Measurements from ENCODE around the gene JAK2. TPM values are rescaled to one million over a fixed set of nuclear protein-coding genes. Genes with fewer than 3 reads are reported as not detected.

The JAK2 gene
- total and polyA plus RNA-seq, 2 of the 4 experiments (the other 2 are of a cell fraction), result 2.3 to 6.1 TPM

DNA sequence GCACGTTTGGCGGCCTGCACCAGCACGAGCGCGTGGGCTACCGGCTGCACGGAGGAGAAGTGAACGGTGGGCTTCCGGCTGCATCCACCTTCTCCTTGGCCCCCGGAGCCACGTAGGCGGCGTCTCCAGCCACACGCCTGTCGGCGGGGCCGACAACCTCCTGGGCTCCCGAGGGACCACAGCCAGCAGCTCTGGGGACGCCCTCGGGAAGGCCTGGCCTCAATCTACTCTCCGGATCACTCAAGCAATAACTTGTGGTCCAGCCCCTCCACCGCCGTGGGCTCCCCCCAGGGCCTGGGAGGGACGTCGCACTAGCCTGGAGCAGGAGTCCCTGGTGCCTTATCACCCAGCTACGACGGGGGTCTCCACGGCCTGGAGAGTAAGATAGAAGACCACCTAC is 126.6 kb downstream of the JAK2 start:
- Histone ChIP-seq H4K91ac (ENCODE audit: insufficient read depth, low read depth, low read length) (no peak overlapping the region), H4K20me1 (ENCODE audit: insufficient read depth, low read length) (no peaks in the 10 kb centered on the region), H3K14ac (replicated peaks; ENCODE audit: low read depth, low read length) (no peak overlapping the region), H3K27ac (ENCODE audit: insufficient read depth, low read length) (no peak overlapping the region), H2AFZ (replicated peaks; ENCODE audit: low read length, poor library complexity) (no peak overlapping the region), H3K9me3 (ENCODE audit: control insufficient read depth, insufficient read depth, low read length) (peaks cover 3% of the 10 kb centered on the region; the same call in 1 of the 2 replicates), H3K9me1 (ENCODE audit: insufficient read depth, low read length) (no peaks in the 10 kb centered on the region), H2BK120ac (ENCODE audit: low read depth, low read length) (no peak overlapping the region), H3K4me1 (ENCODE audit: control insufficient read depth, insufficient read depth, low read length) (no peaks in the 10 kb centered on the region), H3K36me3 (ENCODE audit: control insufficient read depth, insufficient read depth, low read length) (peaks cover 24% of the 10 kb centered on the region), H2BK15ac (ENCODE audit: low read depth, low read length) (no peak overlapping the region), H3K56ac (ENCODE audit: extremely low read depth, insufficient read depth, low read length) (no peak overlapping the region), H4K5ac (ENCODE audit: low read depth, low read length) (no peak overlapping the region), H3K79me1 (ENCODE audit: low read depth in 1 of 2, low read length in 2 of 2) (no peaks in the 10 kb centered on the region), H4K8ac (ENCODE audit: low read depth in 2 of 2, low read length in 2 of 2) (no peak overlapping the region), H3K18ac (ENCODE audit: low read depth, low read length) (no peak overlapping the region), H2BK20ac (ENCODE audit: low read depth, low read length) (no peak overlapping the region), H2BK5ac (ENCODE audit: low read depth, low read length, poor library complexity, severe bottlenecking) (no peak overlapping the region), H3K4me2 (ENCODE audit: low read depth, low read length) (no peak overlapping the region), H3K4ac (ENCODE audit: low read depth, low read length) (no peak overlapping the region), H3K9ac (ENCODE audit: low read depth, low read length) (no peak overlapping the region), H3K27me3 (ENCODE audit: control insufficient read depth, insufficient read depth, low read length) (no peaks in the 10 kb centered on the region), H2AK5ac (ENCODE audit: low read depth, low read length) (no peak overlapping the region), H3K4me3 (ENCODE audit: insufficient read depth, low read depth, low read length) (no peak overlapping the region), H2AK9ac (replicated peaks; ENCODE audit: low read depth, low read length, poor library complexity) (no peak overlapping the region), H3K23ac (ENCODE audit: low read depth, low read length) (no peak overlapping the region)
- DNase-seq, result no peak
- ATAC-seq (ENCODE audit: low read depth), result no peak
- dilution Hi-C loops (cut with HindIII; ENCODE audit: low sequenced_read_pairs, unreplicated experiment) (no loop called here), in situ Hi-C loops (cut with MboI; ENCODE audit: low sequenced_read_pairs) (no loop called here), intact Hi-C loops (cut with micrococcal nuclease) (no loop called here)
- BruUV-seq (replicated peaks), result no TSS peak
- WGBS, 2 experiments (ENCODE audit: extremely low coverage in 2 of 2, insufficient read length in 1 of 2), result 92% methylated on average over 12 of the region's 28 CpGs; no CpG with 5 or more reads in 1 of the 2 experiments
- TF ChIP-seq MAZ (IDR thresholded peaks at IDR 0.05; ENCODE audit: borderline replicate concordance, low read depth, low read length) (no peak), NFE2L2 (IDR thresholded peaks at IDR 0.05; ENCODE audit: low read depth, low read length) (no peak), CHD1 (IDR thresholded peaks at IDR 0.05; ENCODE audit: low read depth, low read length) (no peak), FOS (IDR thresholded peaks at IDR 0.05; ENCODE audit: low read depth, low read length) (no peak), CEBPB (IDR thresholded peaks at IDR 0.05; ENCODE audit: low read depth, low read length) (no peak), RFX5 (IDR thresholded peaks at IDR 0.05; ENCODE audit: low read depth, low read length) (no peak), MAFK (IDR thresholded peaks at IDR 0.05; ENCODE audit: low read depth, low read length) (no peak), BHLHE40 (IDR thresholded peaks at IDR 0.05; ENCODE audit: low read depth, low read length) (no peak), RCOR1 (IDR thresholded peaks at IDR 0.05; ENCODE audit: insufficient replicate concordance, low read length) (no peak), RAD21 (IDR thresholded peaks at IDR 0.05; ENCODE audit: low read length) (no peak), MXI1 (IDR thresholded peaks at IDR 0.05; ENCODE audit: borderline replicate concordance, low read depth, low read length) (no peak), POLR2A (IDR thresholded peaks at IDR 0.05; ENCODE audit: low read depth, low read length) (no peak), SMC3 (IDR thresholded peaks at IDR 0.05; ENCODE audit: low read depth, low read length) (no peak)
- TF ChIP-seq, protein P1, sequence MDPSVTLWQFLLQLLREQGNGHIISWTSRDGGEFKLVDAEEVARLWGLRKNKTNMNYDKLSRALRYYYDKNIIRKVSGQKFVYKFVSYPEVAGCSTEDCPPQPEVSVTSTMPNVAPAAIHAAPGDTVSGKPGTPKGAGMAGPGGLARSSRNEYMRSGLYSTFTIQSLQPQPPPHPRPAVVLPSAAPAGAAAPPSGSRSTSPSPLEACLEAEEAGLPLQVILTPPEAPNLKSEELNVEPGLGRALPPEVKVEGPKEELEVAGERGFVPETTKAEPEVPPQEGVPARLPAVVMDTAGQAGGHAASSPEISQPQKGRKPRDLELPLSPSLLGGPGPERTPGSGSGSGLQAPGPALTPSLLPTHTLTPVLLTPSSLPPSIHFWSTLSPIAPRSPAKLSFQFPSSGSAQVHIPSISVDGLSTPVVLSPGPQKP (IDR thresholded peaks at IDR 0.05; ENCODE audit: borderline replicate concordance, low read depth, low read length), result no peak
- TF ChIP-seq, protein P2, sequence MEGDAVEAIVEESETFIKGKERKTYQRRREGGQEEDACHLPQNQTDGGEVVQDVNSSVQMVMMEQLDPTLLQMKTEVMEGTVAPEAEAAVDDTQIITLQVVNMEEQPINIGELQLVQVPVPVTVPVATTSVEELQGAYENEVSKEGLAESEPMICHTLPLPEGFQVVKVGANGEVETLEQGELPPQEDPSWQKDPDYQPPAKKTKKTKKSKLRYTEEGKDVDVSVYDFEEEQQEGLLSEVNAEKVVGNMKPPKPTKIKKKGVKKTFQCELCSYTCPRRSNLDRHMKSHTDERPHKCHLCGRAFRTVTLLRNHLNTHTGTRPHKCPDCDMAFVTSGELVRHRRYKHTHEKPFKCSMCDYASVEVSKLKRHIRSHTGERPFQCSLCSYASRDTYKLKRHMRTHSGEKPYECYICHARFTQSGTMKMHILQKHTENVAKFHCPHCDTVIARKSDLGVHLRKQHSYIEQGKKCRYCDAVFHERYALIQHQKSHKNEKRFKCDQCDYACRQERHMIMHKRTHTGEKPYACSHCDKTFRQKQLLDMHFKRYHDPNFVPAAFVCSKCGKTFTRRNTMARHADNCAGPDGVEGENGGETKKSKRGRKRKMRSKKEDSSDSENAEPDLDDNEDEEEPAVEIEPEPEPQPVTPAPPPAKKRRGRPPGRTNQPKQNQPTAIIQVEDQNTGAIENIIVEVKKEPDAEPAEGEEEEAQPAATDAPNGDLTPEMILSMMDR (conservative IDR thresholded peaks at IDR 0.05; ENCODE audit: low read depth, low read length), result no peak
- TF ChIP-seq, protein P3, sequence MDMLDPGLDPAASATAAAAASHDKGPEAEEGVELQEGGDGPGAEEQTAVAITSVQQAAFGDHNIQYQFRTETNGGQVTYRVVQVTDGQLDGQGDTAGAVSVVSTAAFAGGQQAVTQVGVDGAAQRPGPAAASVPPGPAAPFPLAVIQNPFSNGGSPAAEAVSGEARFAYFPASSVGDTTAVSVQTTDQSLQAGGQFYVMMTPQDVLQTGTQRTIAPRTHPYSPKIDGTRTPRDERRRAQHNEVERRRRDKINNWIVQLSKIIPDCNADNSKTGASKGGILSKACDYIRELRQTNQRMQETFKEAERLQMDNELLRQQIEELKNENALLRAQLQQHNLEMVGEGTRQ (IDR thresholded peaks at IDR 0.05; ENCODE audit: low read depth, low read length), result no peak
- POLR2A ChIA-PET (ENCODE audit: unreplicated experiment), result no interaction called here
- CTCF ChIA-PET, result no interaction called here
